Measurements from ENCODE around the gene VWA5B1. TPM values are rescaled to one million over a fixed set of nuclear protein-coding genes. Genes with fewer than 3 reads are reported as not detected.

VWA5B1 gene
- total and polyA plus RNA-seq, 2 donors (not counting 3 experiments of a cell fraction or from before 2014, with no cell fraction given) = not detected

DNA sequence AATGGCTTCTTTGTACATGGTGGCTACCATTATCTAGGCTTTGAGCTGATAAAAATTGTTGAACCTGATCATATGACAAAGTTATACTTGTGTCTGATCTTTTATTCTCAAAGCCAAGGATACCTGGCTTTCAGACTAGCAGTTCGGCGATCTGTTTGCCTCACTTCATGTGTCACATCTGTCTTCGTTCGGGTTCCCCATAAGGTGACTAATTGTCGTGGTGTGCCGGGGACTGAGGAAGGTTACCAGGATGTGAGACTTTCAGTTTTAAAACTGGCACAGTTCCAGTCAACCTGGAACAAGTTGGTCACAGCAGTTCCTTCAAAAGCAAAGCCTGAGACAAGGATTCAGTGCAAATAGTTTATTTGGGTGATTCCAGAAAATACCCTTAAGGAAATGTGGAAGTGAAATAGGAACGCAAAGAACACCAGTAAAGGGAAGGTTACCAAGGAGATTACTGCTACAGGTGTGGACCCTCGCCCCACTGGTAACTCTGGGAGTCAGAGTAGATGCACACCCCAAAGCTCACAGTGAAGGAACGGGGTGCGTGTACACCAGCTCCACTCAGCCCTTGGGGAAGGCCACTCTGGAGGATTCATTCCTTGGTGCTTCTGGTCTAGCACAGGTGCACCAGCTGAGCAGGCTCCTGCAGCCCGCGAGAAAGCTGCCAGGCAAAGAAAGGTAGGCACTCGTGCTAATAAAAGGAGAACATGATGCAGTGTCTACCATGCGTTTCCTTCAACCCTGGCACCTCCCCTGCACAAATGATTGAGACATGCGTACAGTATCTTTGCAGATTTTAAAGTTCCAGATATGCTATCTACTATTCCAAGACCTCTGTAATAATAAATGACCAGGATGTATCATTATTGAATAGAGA lies 69.0 kb downstream of the VWA5B1 start:
- Histone ChIP-seq H3K4me1 (ENCODE audit: control insufficient read depth, extremely low read depth, insufficient read depth, low read length) (no peaks in the 10 kb centered on the region), H3K9me3 (replicated peaks; ENCODE audit: control insufficient read depth, insufficient read depth, low read length) (no peaks in the 10 kb centered on the region), H4K20me1 (replicated peaks; ENCODE audit: control insufficient read depth, extremely low read depth, insufficient read depth, low read length) (no peaks in the 10 kb centered on the region), H3K9ac (replicated peaks; ENCODE audit: extremely low read depth, insufficient read depth, low read length) (no peak overlapping the region), H3K9me1 (replicated peaks; ENCODE audit: control insufficient read depth, extremely low read depth, insufficient read depth, low read length) (no peaks in the 10 kb centered on the region), H3K36me3 (ENCODE audit: control insufficient read depth in 2 of 2, extremely low read depth in 1 of 2, insufficient read depth in 2 of 2, low read length in 2 of 2) (no peaks in the 10 kb centered on the region), H3K4me2 (ENCODE audit: insufficient read depth, low read length) (no peak overlapping the region), H3K27me3 (ENCODE audit: control insufficient read depth in 2 of 2, insufficient read depth in 2 of 2, low read length in 2 of 2) (peaks cover 0 to 4% of the 10 kb centered on the region in 2 experiments), H3K79me2 (ENCODE audit: control insufficient read depth, insufficient read depth, low read length) (no peaks in the 10 kb centered on the region), H2AFZ (ENCODE audit: low read depth, low read length) (no peak overlapping the region), H3K4me3 (replicated peaks in 1 of 3; ENCODE audit: insufficient read depth in 1 of 3, low read depth in 1 of 3, low read length in 3 of 3) (no peak overlapping the region), H3K27ac (ENCODE audit: insufficient read depth, low read depth, low read length) (no peak overlapping the region)
- ChIA-PET POLR2A (no interaction called here), CTCF (interaction anchor here (1.0 to 5.4 kb wide), 2 partner anchors 133 to 147 kb away, joined by 5 to 81 read pairs; no protein-coding TSS in a partner anchor)
- DNase-seq (ENCODE audit: low read depth, low spot score) = no peak
- FAIRE-seq = no peak
- TF ChIP-seq, protein P1, sequence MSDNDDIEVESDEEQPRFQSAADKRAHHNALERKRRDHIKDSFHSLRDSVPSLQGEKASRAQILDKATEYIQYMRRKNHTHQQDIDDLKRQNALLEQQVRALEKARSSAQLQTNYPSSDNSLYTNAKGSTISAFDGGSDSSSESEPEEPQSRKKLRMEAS (IDR thresholded peaks at IDR 0.05; ENCODE audit: insufficient read depth, insufficient read length) = no peak
- TF ChIP-seq, protein P2, sequence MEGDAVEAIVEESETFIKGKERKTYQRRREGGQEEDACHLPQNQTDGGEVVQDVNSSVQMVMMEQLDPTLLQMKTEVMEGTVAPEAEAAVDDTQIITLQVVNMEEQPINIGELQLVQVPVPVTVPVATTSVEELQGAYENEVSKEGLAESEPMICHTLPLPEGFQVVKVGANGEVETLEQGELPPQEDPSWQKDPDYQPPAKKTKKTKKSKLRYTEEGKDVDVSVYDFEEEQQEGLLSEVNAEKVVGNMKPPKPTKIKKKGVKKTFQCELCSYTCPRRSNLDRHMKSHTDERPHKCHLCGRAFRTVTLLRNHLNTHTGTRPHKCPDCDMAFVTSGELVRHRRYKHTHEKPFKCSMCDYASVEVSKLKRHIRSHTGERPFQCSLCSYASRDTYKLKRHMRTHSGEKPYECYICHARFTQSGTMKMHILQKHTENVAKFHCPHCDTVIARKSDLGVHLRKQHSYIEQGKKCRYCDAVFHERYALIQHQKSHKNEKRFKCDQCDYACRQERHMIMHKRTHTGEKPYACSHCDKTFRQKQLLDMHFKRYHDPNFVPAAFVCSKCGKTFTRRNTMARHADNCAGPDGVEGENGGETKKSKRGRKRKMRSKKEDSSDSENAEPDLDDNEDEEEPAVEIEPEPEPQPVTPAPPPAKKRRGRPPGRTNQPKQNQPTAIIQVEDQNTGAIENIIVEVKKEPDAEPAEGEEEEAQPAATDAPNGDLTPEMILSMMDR (IDR thresholded peaks at IDR 0.05; ENCODE audit: extremely low read depth in 1 of 2, insufficient read depth in 1 of 2, low read depth in 1 of 2, low read length in 2 of 2) = no peak
- TF ChIP-seq MYC (IDR thresholded peaks at IDR 0.05; ENCODE audit: low read depth, low read length) (no peak), JUN (IDR thresholded peaks at IDR 0.05; ENCODE audit: borderline replicate concordance, insufficient read depth, insufficient read length, low read depth) (no peak)
- no TSS peak for BruUV-seq (replicated peaks)
- intact Hi-C loops (cut with micrococcal nuclease) = loop anchor here (5.0 kb wide), 1 partner anchor 147 kb away; no protein-coding TSS in a partner anchor
- dilution Hi-C loops (cut with MboI; ENCODE audit: extremely low pct_ligation_motif_present, low sequenced_read_pairs) = no loop called here
